Measurements from ENCODE around the gene MINK1.

MINK1 gene

DNA sequence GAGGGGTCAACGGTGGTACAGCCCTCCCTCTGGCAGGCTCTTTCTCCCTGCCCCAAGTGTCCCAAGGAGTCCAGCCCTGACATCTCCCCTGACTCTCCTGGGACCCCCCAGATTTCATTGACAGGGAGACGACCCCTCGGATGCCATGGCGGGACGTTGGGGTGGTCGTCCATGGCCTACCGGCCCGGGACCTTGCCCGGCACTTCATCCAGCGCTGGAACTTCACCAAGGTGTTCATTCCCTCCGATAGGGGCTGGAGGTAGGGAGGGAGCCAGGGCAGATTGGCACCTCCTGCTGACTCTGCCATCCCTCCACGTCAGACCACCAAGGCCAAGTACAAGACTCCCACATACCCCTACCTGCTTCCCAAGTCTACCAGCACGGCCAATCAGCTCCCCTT lies 16.3 kb upstream of the MINK1 start (continued):
- TF ChIP-seq HOXC10 (CRISPR knock-in tag; IDR thresholded peaks at IDR 0.05), result no peak
- no peak for TF ChIP-seq EGR2 (tag by site-specific recombination; IDR thresholded peaks at IDR 0.05; ENCODE audit: low read depth)
- no peak for TF ChIP-seq ZNF184 (tag by site-specific recombination; IDR thresholded peaks at IDR 0.05)
- TF ChIP-seq WT1 (tag by site-specific recombination; IDR thresholded peaks at IDR 0.05), result no peak
- TF ChIP-seq ZFP3 (tag by site-specific recombination; IDR thresholded peaks at IDR 0.05; ENCODE audit: low read depth), result no peak
- TF ChIP-seq ZNF37A (tag by site-specific recombination; IDR thresholded peaks at IDR 0.05), result no peak

DNA sequence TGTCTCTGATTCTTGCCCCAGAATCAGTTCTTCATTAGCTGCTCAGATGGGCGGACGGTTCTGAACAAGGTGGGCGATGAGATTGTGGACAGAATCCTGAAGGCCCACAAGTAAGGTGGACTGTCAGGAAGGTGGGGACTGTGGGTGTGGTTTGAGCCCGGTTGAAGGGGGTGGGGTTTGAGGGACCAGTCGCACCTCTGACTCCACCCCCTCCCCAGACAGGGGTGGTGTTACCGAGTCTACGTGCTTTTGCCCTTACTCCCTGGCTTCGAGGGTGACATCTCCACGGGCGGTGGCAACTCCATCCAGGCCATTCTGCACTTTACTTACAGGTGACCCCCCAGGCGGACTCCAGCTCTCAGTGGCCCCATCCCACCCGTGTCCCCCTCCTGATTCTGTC lies 14.9 kb upstream of the MINK1 start:
- Histone ChIP-seq H3K36me3 (ENCODE audit: control insufficient read depth in 2 of 2, insufficient read depth in 1 of 2, low read length in 2 of 2) (peaks cover 0 to 49% of the 10 kb centered on the region in 2 experiments; a peak in 2 of 3 replicates), H3K4me3 (ENCODE audit: low read depth, low read length) (no peak overlapping the region), H3K4me1 (ENCODE audit: control insufficient read depth, insufficient read depth, low read length) (no peaks in the 10 kb centered on the region), H3K9me3 (ENCODE audit: control insufficient read depth, insufficient read depth, low read depth, low read length) (no peaks in the 10 kb centered on the region), H3K27ac (ENCODE audit: extremely low read depth, low read depth, low read length) (no peak overlapping the region)
- ChIA-PET CTCF (interaction anchor here (1.1 kb wide), 1 partner anchor 63 kb away, joined by 3 read pairs; no protein-coding TSS in a partner anchor), POLR2A (interaction anchor here (1.2 kb wide), 1 partner anchor 12 kb away, joined by 6 read pairs; the partner anchor contains the start of gene PLD2)
- TF ChIP-seq, protein P1, sequence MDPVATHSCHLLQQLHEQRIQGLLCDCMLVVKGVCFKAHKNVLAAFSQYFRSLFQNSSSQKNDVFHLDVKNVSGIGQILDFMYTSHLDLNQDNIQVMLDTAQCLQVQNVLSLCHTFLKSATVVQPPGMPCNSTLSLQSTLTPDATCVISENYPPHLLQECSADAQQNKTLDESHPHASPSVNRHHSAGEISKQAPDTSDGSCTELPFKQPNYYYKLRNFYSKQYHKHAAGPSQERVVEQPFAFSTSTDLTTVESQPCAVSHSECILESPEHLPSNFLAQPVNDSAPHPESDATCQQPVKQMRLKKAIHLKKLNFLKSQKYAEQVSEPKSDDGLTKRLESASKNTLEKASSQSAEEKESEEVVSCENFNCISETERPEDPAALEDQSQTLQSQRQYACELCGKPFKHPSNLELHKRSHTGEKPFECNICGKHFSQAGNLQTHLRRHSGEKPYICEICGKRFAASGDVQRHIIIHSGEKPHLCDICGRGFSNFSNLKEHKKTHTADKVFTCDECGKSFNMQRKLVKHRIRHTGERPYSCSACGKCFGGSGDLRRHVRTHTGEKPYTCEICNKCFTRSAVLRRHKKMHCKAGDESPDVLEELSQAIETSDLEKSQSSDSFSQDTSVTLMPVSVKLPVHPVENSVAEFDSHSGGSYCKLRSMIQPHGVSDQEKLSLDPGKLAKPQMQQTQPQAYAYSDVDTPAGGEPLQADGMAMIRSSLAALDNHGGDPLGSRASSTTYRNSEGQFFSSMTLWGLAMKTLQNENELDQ (tag by site-specific recombination; IDR thresholded peaks at IDR 0.05; ENCODE audit: low read depth), result no peak
- TF ChIP-seq, protein P2, sequence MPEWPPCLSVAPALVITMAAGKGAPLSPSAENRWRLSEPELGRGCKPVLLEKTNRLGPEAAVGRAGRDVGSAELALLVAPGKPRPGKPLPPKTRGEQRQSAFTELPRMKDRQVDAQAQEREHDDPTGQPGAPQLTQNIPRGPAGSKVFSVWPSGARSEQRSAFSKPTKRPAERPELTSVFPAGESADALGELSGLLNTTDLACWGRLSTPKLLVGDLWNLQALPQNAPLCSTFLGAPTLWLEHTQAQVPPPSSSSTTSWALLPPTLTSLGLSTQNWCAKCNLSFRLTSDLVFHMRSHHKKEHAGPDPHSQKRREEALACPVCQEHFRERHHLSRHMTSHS (tag by site-specific recombination; IDR thresholded peaks at IDR 0.05), result no peak
- TF ChIP-seq KLF1 (tag by site-specific recombination; IDR thresholded peaks at IDR 0.05) (no peak), ZNF266 (tag by site-specific recombination; IDR thresholded peaks at IDR 0.05; ENCODE audit: low read depth) (no peak), ZBTB20 (tag by site-specific recombination; IDR thresholded peaks at IDR 0.05) (no peak), ZIC2 (tag by site-specific recombination; IDR thresholded peaks at IDR 0.05) (no peak), ZNF549 (tag by site-specific recombination; IDR thresholded peaks at IDR 0.05) (no peak), KLF7 (tag by site-specific recombination; IDR thresholded peaks at IDR 0.05; ENCODE audit: borderline replicate concordance) (no peak), SP2 (tag by site-specific recombination; IDR thresholded peaks at IDR 0.05) (no peak), ZNF701 (tag by site-specific recombination; IDR thresholded peaks at IDR 0.05) (no peak), ZNF157 (tag by site-specific recombination; IDR thresholded peaks at IDR 0.05) (no peak), ZNF473 (tag by site-specific recombination; IDR thresholded peaks at IDR 0.05) (no peak)
- TF ChIP-seq, protein P3, sequence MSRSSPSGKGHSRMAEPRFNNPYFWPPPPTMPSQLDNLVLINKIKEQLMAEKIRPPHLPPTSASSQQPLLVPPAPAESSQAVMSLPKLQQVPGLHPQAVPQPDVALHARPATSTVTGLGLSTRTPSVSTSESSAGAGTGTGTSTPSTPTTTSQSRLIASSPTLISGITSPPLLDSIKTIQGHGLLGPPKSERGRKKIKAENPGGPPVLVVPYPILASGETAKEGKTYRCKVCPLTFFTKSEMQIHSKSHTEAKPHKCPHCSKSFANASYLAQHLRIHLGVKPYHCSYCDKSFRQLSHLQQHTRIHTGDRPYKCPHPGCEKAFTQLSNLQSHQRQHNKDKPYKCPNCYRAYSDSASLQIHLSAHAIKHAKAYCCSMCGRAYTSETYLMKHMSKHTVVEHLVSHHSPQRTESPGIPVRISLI (tag by site-specific recombination; IDR thresholded peaks at IDR 0.05), result no peak
- TF ChIP-seq, protein P4, sequence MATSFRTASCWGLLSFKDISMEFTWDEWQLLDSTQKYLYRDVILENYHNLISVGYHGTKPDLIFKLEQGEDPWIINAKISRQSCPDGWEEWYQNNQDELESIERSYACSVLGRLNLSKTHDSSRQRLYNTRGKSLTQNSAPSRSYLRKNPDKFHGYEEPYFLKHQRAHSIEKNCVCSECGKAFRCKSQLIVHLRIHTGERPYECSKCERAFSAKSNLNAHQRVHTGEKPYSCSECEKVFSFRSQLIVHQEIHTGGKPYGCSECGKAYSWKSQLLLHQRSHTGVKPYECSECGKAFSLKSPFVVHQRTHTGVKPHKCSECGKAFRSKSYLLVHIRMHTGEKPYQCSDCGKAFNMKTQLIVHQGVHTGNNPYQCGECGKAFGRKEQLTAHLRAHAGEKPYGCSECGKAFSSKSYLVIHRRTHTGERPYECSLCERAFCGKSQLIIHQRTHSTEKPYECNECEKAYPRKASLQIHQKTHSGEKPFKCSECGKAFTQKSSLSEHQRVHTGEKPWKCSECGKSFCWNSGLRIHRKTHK (tag by site-specific recombination; IDR thresholded peaks at IDR 0.05), result no peak
- TF ChIP-seq, protein P5, sequence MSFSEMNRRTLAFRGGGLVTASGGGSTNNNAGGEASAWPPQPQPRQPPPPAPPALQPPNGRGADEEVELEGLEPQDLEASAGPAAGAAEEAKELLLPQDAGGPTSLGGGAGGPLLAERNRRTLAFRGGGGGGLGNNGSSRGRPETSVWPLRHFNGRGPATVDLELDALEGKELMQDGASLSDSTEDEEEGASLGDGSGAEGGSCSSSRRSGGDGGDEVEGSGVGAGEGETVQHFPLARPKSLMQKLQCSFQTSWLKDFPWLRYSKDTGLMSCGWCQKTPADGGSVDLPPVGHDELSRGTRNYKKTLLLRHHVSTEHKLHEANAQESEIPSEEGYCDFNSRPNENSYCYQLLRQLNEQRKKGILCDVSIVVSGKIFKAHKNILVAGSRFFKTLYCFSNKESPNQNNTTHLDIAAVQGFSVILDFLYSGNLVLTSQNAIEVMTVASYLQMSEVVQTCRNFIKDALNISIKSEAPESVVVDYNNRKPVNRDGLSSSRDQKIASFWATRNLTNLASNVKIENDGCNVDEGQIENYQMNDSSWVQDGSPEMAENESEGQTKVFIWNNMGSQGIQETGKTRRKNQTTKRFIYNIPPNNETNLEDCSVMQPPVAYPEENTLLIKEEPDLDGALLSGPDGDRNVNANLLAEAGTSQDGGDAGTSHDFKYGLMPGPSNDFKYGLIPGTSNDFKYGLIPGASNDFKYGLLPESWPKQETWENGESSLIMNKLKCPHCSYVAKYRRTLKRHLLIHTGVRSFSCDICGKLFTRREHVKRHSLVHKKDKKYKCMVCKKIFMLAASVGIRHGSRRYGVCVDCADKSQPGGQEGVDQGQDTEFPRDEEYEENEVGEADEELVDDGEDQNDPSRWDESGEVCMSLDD (tag by site-specific recombination; IDR thresholded peaks at IDR 0.05), result no peak
- TF ChIP-seq, protein P6, sequence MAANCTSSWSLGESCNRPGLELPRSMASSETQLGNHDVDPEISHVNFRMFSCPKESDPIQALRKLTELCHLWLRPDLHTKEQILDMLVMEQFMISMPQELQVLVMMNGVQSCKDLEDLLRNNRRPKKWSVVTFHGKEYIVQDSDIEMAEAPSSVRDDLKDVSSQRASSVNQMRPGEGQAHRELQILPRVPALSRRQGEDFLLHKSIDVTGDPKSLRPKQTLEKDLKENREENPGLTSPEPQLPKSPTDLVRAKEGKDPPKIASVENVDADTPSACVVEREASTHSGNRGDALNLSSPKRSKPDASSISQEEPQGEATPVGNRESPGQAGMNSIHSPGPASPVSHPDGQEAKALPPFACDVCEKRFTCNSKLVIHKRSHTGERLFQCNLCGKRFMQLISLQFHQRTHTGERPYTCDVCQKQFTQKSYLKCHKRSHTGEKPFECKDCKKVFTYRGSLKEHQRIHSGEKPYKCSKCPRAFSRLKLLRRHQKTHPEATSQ (tag by site-specific recombination; IDR thresholded peaks at IDR 0.05), result no peak
- TF ChIP-seq, protein P7, sequence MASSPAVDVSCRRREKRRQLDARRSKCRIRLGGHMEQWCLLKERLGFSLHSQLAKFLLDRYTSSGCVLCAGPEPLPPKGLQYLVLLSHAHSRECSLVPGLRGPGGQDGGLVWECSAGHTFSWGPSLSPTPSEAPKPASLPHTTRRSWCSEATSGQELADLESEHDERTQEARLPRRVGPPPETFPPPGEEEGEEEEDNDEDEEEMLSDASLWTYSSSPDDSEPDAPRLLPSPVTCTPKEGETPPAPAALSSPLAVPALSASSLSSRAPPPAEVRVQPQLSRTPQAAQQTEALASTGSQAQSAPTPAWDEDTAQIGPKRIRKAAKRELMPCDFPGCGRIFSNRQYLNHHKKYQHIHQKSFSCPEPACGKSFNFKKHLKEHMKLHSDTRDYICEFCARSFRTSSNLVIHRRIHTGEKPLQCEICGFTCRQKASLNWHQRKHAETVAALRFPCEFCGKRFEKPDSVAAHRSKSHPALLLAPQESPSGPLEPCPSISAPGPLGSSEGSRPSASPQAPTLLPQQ (tag by site-specific recombination; IDR thresholded peaks at IDR 0.05), result no peak
- TF ChIP-seq, protein P8, sequence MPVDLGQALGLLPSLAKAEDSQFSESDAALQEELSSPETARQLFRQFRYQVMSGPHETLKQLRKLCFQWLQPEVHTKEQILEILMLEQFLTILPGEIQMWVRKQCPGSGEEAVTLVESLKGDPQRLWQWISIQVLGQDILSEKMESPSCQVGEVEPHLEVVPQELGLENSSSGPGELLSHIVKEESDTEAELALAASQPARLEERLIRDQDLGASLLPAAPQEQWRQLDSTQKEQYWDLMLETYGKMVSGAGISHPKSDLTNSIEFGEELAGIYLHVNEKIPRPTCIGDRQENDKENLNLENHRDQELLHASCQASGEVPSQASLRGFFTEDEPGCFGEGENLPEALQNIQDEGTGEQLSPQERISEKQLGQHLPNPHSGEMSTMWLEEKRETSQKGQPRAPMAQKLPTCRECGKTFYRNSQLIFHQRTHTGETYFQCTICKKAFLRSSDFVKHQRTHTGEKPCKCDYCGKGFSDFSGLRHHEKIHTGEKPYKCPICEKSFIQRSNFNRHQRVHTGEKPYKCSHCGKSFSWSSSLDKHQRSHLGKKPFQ (tag by site-specific recombination; IDR thresholded peaks at IDR 0.05), result no peak
